ENCODE results near the gene EIF2AK2. TPM values are rescaled to one million over a fixed set of nuclear protein-coding genes. Genes with fewer than 3 reads are reported as not detected.
A peak's percentile ranks its signal among the peaks of the same experiment; 100 is the strongest.

Gene EIF2AK2
- total and polyA plus RNA-seq, 4 donors, result 7.5 to 40.1 (median 19.9) TPM

DNA sequence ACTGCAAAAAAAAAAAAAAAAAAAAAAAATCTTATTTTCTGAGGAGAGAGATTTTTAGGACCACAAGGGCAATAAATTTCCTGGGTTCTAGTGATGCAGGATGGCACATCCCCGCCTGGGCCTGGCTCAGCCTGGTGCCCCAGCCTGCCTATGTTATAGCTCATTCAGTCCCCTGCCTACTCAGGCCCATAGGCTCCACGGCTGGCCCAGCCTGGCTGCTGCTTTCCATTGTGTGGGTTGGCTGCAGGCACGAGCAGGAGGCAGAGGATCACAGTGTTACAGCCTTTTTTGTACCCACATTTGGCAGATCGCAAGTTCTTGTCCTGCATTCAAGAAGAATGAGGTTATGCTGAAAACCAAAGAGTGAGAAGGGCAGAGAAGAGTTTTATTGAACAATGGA is 34.5 kb upstream of the EIF2AK2 start:
- Histone ChIP-seq H3K9me3 (ENCODE audit: control insufficient read depth in 4 of 4, insufficient read depth in 3 of 4, low read length in 3 of 4) (no peaks in the 10 kb centered on the region), H3K27ac (ENCODE audit: low read depth in 1 of 2, low read length in 1 of 2) (no peak overlapping the region), H3K27me3 (ENCODE audit: control insufficient read depth in 3 of 3, insufficient read depth in 3 of 3, low read length in 2 of 3) (peaks cover 0 to 4% (median 2%) of the 10 kb centered on the region in 3 donors), H3K36me3 (ENCODE audit: control insufficient read depth in 4 of 4, insufficient read depth in 4 of 4, low read length in 4 of 4) (no peaks in the 10 kb centered on the region), H3K4me1 (ENCODE audit: control insufficient read depth in 5 of 5, insufficient read depth in 5 of 5, low read length in 5 of 5) (no peaks in the 10 kb centered on the region), H3K4me3 (no peak overlapping the region), H3K9ac (ENCODE audit: insufficient read depth in 1 of 2, low read length in 2 of 2) (no peak overlapping the region)
- ATAC-seq (ENCODE audit: insufficient read depth, low FRiP score) (no peak), DNase-seq (no peak)
- WGBS, 2 donors, result 84 to 89% methylated on average over 4 of the region's 4 CpGs
- TF ChIP-seq, protein P1, sequence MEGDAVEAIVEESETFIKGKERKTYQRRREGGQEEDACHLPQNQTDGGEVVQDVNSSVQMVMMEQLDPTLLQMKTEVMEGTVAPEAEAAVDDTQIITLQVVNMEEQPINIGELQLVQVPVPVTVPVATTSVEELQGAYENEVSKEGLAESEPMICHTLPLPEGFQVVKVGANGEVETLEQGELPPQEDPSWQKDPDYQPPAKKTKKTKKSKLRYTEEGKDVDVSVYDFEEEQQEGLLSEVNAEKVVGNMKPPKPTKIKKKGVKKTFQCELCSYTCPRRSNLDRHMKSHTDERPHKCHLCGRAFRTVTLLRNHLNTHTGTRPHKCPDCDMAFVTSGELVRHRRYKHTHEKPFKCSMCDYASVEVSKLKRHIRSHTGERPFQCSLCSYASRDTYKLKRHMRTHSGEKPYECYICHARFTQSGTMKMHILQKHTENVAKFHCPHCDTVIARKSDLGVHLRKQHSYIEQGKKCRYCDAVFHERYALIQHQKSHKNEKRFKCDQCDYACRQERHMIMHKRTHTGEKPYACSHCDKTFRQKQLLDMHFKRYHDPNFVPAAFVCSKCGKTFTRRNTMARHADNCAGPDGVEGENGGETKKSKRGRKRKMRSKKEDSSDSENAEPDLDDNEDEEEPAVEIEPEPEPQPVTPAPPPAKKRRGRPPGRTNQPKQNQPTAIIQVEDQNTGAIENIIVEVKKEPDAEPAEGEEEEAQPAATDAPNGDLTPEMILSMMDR (IDR thresholded peaks at IDR 0.05; ENCODE audit: control extremely low read depth, extremely low read depth), result no peak

DNA sequence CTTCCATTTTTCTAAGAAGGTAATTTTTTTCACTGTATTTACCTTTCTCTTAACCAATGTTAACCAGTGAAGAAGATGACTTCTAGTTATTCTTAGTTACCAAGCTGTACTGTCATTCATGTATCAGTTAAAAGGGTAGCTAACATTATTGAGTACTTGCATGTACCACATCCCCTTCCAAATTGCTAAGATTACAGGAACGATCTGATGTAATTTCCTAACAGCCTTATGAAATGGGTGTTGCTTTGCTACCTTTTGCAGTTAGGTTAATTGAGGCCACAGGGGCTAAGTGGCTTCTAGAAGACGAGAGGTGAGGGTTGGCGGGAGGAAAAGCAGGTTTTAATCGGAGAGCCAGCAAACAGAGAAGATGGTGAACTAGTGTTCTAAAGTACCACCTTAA is 33.5 kb upstream of the EIF2AK2 start:
- no peak overlapping the region for H3K27ac ChIP-seq (ENCODE audit: low read depth in 1 of 2, low read length in 1 of 2)

DNA sequence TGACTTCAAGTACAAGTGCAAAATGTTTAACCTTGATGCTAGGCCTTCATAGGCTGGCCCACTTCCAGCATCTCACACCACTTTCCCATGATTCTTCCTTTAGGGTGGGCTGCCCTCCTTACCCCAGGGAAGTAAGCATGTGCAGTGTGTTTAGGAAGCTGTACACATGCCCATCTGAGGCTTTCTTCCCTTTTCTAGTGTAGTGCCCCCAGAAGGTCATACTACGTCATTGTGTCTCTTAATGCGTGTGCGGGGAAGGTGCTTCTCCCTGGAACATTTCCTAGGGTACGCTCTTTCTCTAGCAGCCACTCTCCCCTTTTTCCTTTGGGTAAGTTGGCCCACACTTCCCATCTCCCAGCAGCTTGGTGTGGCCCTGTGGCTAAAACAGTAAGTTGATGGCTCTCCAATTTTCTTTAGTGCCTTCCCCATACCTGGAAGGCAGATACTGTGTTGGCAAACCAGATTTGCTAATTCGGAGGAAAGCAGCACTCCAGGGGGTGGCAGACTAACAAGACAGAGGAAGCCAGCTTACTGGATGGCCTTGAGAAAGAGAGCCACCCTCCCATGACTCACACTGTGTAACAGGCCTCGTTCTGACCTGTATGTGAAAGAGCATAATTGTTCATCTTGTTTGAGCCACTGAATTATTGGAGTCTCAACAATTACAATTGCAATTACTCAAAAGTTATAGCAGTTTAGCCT is 32.8 kb upstream of the EIF2AK2 start:
- DNase-seq (no peak), ATAC-seq (ENCODE audit: insufficient read depth, low FRiP score) (peak; percentile 69)
- Histone ChIP-seq H3K4me1 (ENCODE audit: control insufficient read depth in 5 of 5, insufficient read depth in 5 of 5, low read length in 5 of 5) (no peaks in the 10 kb centered on the region), H3K9ac (ENCODE audit: insufficient read depth in 1 of 2, low read length in 2 of 2) (no peak overlapping the region), H3K27me3 (ENCODE audit: control insufficient read depth in 3 of 3, insufficient read depth in 3 of 3, low read length in 2 of 3) (peaks cover 0 to 7% (median 2%) of the 10 kb centered on the region in 3 donors), H3K9me3 (ENCODE audit: control insufficient read depth in 4 of 4, insufficient read depth in 3 of 4, low read length in 3 of 4) (no peaks in the 10 kb centered on the region), H3K36me3 (ENCODE audit: control insufficient read depth in 4 of 4, insufficient read depth in 4 of 4, low read length in 4 of 4) (no peaks in the 10 kb centered on the region), H3K4me3 (no peak overlapping the region), H3K27ac (ENCODE audit: low read depth in 1 of 2, low read length in 1 of 2) (peak overlapping the region in 1 of 2 donors; percentile 13)
- TF ChIP-seq, protein P1 (IDR thresholded peaks at IDR 0.05; ENCODE audit: control extremely low read depth, extremely low read depth), result no peak
- WGBS, 2 donors, result 53 to 70% methylated on average over 6 of the region's 6 CpGs

More for the DNA sequence above, 33.5 kb upstream of the EIF2AK2 start:
- Histone ChIP-seq H3K27me3 (ENCODE audit: control insufficient read depth in 3 of 3, insufficient read depth in 3 of 3, low read length in 2 of 3) (peaks cover 0 to 7% (median 2%) of the 10 kb centered on the region in 3 donors), H3K36me3 (ENCODE audit: control insufficient read depth in 4 of 4, insufficient read depth in 4 of 4, low read length in 4 of 4) (no peaks in the 10 kb centered on the region), H3K9ac (ENCODE audit: insufficient read depth in 1 of 2, low read length in 2 of 2) (no peak overlapping the region), H3K4me1 (ENCODE audit: control insufficient read depth in 5 of 5, insufficient read depth in 5 of 5, low read length in 5 of 5) (no peaks in the 10 kb centered on the region), H3K9me3 (ENCODE audit: control insufficient read depth in 4 of 4, insufficient read depth in 3 of 4, low read length in 3 of 4) (no peaks in the 10 kb centered on the region), H3K4me3 (no peak overlapping the region)
- 40 to 71% methylated on average over 4 of the region's 4 CpGs for WGBS, 2 donors
- TF ChIP-seq, protein P1 (IDR thresholded peaks at IDR 0.05; ENCODE audit: control extremely low read depth, extremely low read depth), result no peak
- DNase-seq, result no peak
- ATAC-seq (ENCODE audit: insufficient read depth, low FRiP score), result no peak

Measured in lung (tissue), 12 donors.